WTC11 (cell line): ENCODE data around the gene PADI6. TPM values are rescaled to one million over a fixed set of nuclear protein-coding genes. Genes with fewer than 3 reads are reported as not detected.

ENCODE experiments used
- ATAC-seq: fragments of 200-7000 bp; cut with Tn5 transposase; 2 replicates; pipeline ENCODE4 v1.10.0; 2021; ENCODE audit warnings: mild to moderate bottlenecking, moderate library complexity
- CTCF ChIA-PET: fragments of 300-600 bp; sonication (Branson Sonifier 250); formaldehyde crosslinking; loops from one replicate; lab custom pipeline; 2021; ENCODE audit warnings: antibody characterized with exemption; lab: Charles Lee
- POLR2A ChIA-PET: fragments of 350-600 bp; sonication (Branson Sonifier 250); formaldehyde crosslinking; loops from one replicate; lab custom pipeline; 2021; ENCODE audit warnings: antibody characterized with exemption; lab: Charles Lee
- DNase-seq: peaks from one replicate; pipeline ENCODE4 v3.0.0; 2021; ENCODE audit warnings: low spot score
- H3K27ac Mint-ChIP-seq: 2 replicates; pipeline ENCODE4 v1.8.0; 2021; ENCODE audit warnings: mixed read lengths
- H3K27me3 Mint-ChIP-seq: 2 replicates; pipeline ENCODE4 v1.8.0; 2021; ENCODE audit warnings: low read depth, mild to moderate bottlenecking, moderate library complexity, mixed read lengths
- H3K36me3 Mint-ChIP-seq: 2 replicates; pipeline ENCODE4 v1.8.0; 2021; ENCODE audit warnings: mixed read lengths
- H3K4me1 Mint-ChIP-seq: 2 replicates; pipeline ENCODE4 v1.8.0; 2022; ENCODE audit warnings: mixed read lengths
- H3K4me3 Mint-ChIP-seq: 2 replicates; pipeline ENCODE4 v1.8.0; 2021; ENCODE audit warnings: mild to moderate bottlenecking, moderate library complexity, mixed read lengths
- H3K9me3 Mint-ChIP-seq: 2 replicates; pipeline ENCODE4 v1.8.0; 2021; ENCODE audit warnings: mixed read lengths
- EMX1 ChIP-seq: fragments of 250-450 bp; sonication (Bioruptor Pico); IDR thresholded peaks from 2 replicates; pipeline ENCODE4 v1.8.0; 2021; ENCODE audit warnings: mild to moderate bottlenecking
- ETV6 ChIP-seq: sonication (generic); formaldehyde crosslinking; IDR thresholded peaks from 2 replicates; pipeline ENCODE4 v1.8.1; 2022; ENCODE audit warnings: mild to moderate bottlenecking, missing genetic modification reagents
- MYBL2 ChIP-seq: sonication (generic); formaldehyde crosslinking; IDR thresholded peaks from 2 replicates; pipeline ENCODE4 v1.8.1; 2023; ENCODE audit warnings: mild to moderate bottlenecking, moderate library complexity, missing genetic modification reagents
- PRRX2 ChIP-seq: fragments of 250-450 bp; sonication (Bioruptor Pico); IDR thresholded peaks from 2 replicates; pipeline ENCODE4 v1.8.0; 2021; ENCODE audit warnings: mild to moderate bottlenecking
- RORB ChIP-seq: fragments of 250-450 bp; sonication (Bioruptor Pico); IDR thresholded peaks from 2 replicates; pipeline ENCODE4 v1.9.0; 2021; ENCODE audit warnings: mild to moderate bottlenecking
- SMAD4 ChIP-seq: sonication (generic); formaldehyde crosslinking; IDR thresholded peaks from 2 replicates; pipeline ENCODE4 v1.8.0; 2022; ENCODE audit warnings: mild to moderate bottlenecking, missing genetic modification reagents
- SP1 ChIP-seq: sonication (generic); formaldehyde crosslinking; conservative IDR thresholded peaks from 2 replicates; pipeline ENCODE4 v1.8.1; 2022; ENCODE audit warnings: missing genetic modification reagents
- TEAD1 ChIP-seq: sonication (generic); formaldehyde crosslinking; IDR thresholded peaks from 2 replicates; pipeline ENCODE4 v1.8.0; 2022; ENCODE audit warnings: mild to moderate bottlenecking, missing genetic modification reagents
- TEAD4 ChIP-seq: sonication (generic); formaldehyde crosslinking; IDR thresholded peaks from 2 replicates; pipeline ENCODE4 v1.8.0; 2022; ENCODE audit warnings: mild to moderate bottlenecking, missing genetic modification reagents
- ZNF232 ChIP-seq: sonication (generic); formaldehyde crosslinking; IDR thresholded peaks from 2 replicates; pipeline ENCODE4 v1.8.0; 2022; ENCODE audit warnings: mild to moderate bottlenecking, missing genetic modification reagents
- ZNF317 ChIP-seq: sonication (generic); formaldehyde crosslinking; IDR thresholded peaks from 2 replicates; pipeline ENCODE4 v1.8.1; 2023; ENCODE audit warnings: low read depth, mild to moderate bottlenecking, moderate library complexity, missing genetic modification reagents, borderline replicate concordance
- ZNF423 ChIP-seq: fragments of 250-450 bp; sonication (Bioruptor Pico); IDR thresholded peaks from 2 replicates; pipeline ENCODE4 v2.1.2; 2022; ENCODE audit warnings: mild to moderate bottlenecking, moderate library complexity
- total RNA-seq: library from RNA; stranded (reverse); gene quantifications from 3 replicates; pipeline ENCODE4 v1.2.3, GENCODE V29; 2021
- TF ChIP-seq, protein P1 (sequence below): sonication (generic); formaldehyde crosslinking; IDR thresholded peaks from 2 replicates; pipeline ENCODE4 v1.8.0; 2022; ENCODE audit warnings: mild to moderate bottlenecking, missing genetic modification reagents
- TF ChIP-seq, protein P2 (sequence below): sonication (generic); formaldehyde crosslinking; IDR thresholded peaks from 2 replicates; pipeline ENCODE4 v1.8.1; 2023; ENCODE audit warnings: mild to moderate bottlenecking, moderate library complexity, missing genetic modification reagents
- TF ChIP-seq, protein P3 (sequence below): sonication (generic); formaldehyde crosslinking; IDR thresholded peaks from 2 replicates; pipeline ENCODE4 v1.8.0; 2023; ENCODE audit warnings: mild to moderate bottlenecking, missing genetic modification reagents
- TF ChIP-seq, protein P4 (sequence below): sonication (generic); formaldehyde crosslinking; IDR thresholded peaks from 2 replicates; pipeline ENCODE4 v1.8.0; 2023; ENCODE audit warnings: missing genetic modification reagents, mild to moderate bottlenecking, borderline replicate concordance
- TF ChIP-seq, protein P5 (sequence below): sonication (generic); formaldehyde crosslinking; IDR thresholded peaks from 2 replicates; pipeline ENCODE4 v1.8.1; 2022; ENCODE audit warnings: low read depth, missing genetic modification reagents, borderline replicate concordance

The PADI6 gene
- total RNA-seq, 1 experiment from 2014 or later: not detected

DNA sequence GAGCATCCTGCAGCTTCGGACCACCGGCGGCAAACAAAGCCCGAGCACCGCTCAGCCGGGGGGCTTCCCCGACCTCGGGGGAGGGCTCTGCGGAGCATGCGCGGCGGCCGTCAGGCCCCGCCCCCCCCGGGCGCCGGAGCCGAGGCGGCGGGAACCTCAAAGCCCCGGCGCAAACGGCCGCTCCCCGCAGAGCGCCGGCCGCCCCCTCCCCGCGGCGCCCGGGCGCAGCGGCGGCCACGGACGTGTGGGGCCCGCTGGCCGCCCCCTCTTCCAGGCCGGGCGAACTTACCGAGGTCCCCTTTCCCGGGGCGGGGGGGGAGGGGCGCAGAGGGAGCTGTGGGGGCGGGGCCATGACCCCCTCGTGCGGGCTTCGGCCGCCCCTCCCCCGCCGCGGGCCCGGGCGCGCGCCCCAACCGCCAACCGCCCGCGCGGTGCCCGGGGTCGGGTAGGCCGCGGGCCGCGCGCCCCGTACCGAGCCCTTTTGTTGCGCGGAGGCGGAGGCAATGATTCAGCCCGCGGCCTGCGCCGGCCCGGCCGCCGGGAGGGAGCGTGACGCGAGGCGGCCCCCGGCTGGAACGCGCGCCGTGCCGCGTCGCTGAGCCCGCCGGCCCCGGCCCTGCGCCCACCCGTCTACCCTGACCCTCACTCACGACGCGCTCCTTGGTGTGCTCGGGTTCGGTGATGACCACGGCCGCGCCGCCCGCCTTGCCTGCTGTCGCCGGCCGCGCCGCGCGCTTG is 65.8 kb downstream of the PADI6 start:
- POLR2A ChIA-PET: interaction anchor here (1.1 kb wide), 1 partner anchor 32 kb away, joined by 4 read pairs; no protein-coding TSS in a partner anchor
- H3K27me3 Mint-ChIP-seq: peaks cover 10% of the 10 kb centered on the region
- no peaks in the 10 kb centered on the region for H3K9me3 Mint-ChIP-seq
- TF ChIP-seq TEAD4 (CRISPR knock-in tag): 0 out of 2 replicates have a peak, but pooled peaks have one; percentile 25
- TF ChIP-seq, protein P1, sequence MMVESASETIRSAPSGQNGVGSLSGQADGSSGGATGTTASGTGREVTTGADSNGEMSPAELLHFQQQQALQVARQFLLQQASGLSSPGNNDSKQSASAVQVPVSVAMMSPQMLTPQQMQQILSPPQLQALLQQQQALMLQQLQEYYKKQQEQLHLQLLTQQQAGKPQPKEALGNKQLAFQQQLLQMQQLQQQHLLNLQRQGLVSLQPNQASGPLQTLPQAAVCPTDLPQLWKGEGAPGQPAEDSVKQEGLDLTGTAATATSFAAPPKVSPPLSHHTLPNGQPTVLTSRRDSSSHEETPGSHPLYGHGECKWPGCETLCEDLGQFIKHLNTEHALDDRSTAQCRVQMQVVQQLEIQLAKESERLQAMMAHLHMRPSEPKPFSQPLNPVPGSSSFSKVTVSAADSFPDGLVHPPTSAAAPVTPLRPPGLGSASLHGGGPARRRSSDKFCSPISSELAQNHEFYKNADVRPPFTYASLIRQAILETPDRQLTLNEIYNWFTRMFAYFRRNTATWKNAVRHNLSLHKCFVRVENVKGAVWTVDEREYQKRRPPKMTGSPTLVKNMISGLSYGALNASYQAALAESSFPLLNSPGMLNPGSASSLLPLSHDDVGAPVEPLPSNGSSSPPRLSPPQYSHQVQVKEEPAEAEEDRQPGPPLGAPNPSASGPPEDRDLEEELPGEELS (CRISPR knock-in tag): 0 out of 2 replicates have a peak, but pooled peaks have one; percentile 20
- TF ChIP-seq RORB (CRISPR knock-in tag): no peak
- no peak overlapping the region for H3K27ac Mint-ChIP-seq
- peak; percentile 45 for DNase-seq
- peaks cover 44% of the 10 kb centered on the region for H3K36me3 Mint-ChIP-seq
- CTCF ChIA-PET: interaction anchor here (3.4 kb wide), 1 partner anchor 14 kb away, joined by 19 read pairs; no protein-coding TSS in a partner anchor
- H3K4me3 Mint-ChIP-seq: peak overlapping the region; percentile 76
- peak; percentile 4; the same call in 1 of the 2 replicates for ATAC-seq
- H3K4me1 Mint-ChIP-seq: peaks cover 67% of the 10 kb centered on the region

DNA sequence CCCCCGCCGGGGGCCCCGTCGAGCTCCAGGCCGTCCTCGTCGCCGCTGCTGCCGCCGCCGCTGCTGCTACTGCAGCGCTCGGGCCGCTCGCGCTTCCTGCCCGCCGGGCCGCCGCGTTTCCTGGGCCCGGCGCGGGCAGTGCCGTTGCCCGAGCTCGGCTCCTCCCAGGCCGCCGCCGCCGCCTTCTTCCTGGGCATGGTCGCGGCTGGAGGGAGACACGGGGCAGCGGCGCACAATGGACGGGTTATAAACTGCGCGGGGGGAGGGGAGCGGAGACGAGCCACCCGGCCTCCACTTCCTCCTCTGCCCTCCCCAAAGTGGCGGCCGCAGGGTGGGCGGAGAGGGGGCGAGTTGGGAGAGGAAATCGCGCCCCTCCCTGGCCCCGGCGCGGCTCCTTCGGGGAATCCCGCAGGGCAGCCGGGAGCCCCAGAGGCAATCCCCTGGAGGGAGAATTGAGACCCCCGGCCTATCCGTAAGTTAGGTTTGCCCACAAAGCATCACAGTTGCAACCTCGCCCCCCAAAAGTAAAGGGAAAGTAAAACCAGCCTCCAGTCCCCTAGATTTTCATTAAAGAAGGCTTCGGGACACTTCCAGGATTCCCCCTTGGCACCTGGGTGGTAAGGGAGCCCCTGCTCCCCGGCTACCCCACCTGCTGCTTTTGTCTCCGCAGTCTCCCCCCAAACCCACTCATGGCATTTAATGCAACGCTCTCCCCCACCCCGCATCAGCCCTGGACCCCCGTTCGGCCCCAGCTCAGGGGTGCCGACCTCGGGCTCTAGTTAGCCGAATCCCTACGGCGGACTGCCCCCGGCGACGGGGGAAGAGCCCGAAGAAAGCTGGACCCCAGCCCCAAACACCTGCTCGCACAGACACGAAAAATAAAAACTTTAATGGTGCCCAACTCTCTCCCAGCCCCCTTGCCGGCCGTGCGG is 66.6 kb downstream of the PADI6 start:
- ChIA-PET POLR2A (interaction anchor here (0.6 to 1.7 kb wide), 5 partner anchors 32 to 1595 kb away, joined by 3 to 6 read pairs (median 4); no protein-coding TSS in a partner anchor), CTCF (interaction anchor here (0.6 to 3.4 kb wide), 10 partner anchors 9 to 61 kb away, joined by 3 to 19 read pairs (median 4); no protein-coding TSS in a partner anchor)
- Mint-ChIP-seq H3K4me3 (peak overlapping the region; percentile 98), H3K36me3 (peaks cover 37% of the 10 kb centered on the region), H3K27me3 (peaks cover 10% of the 10 kb centered on the region), H3K4me1 (peaks cover 65% of the 10 kb centered on the region), H3K9me3 (no peaks in the 10 kb centered on the region), H3K27ac (peak overlapping the region; percentile 97)
- DNase-seq: peak; percentile 65
- peak; percentile 13 for ATAC-seq
- TF ChIP-seq TEAD4 (CRISPR knock-in tag): no peak
- TF ChIP-seq, protein P2, sequence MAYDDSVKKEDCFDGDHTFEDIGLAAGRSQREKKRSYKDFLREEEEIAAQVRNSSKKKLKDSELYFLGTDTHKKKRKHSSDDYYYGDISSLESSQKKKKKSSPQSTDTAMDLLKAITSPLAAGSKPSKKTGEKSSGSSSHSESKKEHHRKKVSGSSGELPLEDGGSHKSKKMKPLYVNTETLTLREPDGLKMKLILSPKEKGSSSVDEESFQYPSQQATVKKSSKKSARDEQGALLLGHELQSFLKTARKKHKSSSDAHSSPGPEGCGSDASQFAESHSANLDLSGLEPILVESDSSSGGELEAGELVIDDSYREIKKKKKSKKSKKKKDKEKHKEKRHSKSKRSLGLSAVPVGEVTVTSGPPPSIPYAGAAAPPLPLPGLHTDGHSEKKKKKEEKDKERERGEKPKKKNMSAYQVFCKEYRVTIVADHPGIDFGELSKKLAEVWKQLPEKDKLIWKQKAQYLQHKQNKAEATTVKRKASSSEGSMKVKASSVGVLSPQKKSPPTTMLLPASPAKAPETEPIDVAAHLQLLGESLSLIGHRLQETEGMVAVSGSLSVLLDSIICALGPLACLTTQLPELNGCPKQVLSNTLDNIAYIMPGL (CRISPR knock-in tag): peak; percentile 87
- TF ChIP-seq TEAD1 (CRISPR knock-in tag): 0 out of 2 replicates have a peak, but pooled peaks have one; percentile 46
- TF ChIP-seq, protein P3, sequence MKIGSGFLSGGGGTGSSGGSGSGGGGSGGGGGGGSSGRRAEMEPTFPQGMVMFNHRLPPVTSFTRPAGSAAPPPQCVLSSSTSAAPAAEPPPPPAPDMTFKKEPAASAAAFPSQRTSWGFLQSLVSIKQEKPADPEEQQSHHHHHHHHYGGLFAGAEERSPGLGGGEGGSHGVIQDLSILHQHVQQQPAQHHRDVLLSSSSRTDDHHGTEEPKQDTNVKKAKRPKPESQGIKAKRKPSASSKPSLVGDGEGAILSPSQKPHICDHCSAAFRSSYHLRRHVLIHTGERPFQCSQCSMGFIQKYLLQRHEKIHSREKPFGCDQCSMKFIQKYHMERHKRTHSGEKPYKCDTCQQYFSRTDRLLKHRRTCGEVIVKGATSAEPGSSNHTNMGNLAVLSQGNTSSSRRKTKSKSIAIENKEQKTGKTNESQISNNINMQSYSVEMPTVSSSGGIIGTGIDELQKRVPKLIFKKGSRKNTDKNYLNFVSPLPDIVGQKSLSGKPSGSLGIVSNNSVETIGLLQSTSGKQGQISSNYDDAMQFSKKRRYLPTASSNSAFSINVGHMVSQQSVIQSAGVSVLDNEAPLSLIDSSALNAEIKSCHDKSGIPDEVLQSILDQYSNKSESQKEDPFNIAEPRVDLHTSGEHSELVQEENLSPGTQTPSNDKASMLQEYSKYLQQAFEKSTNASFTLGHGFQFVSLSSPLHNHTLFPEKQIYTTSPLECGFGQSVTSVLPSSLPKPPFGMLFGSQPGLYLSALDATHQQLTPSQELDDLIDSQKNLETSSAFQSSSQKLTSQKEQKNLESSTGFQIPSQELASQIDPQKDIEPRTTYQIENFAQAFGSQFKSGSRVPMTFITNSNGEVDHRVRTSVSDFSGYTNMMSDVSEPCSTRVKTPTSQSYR (CRISPR knock-in tag): peak; percentile 92
- peak; percentile 23; the same call in 1 of the 2 replicates for TF ChIP-seq EMX1 (CRISPR knock-in tag)
- TF ChIP-seq ZNF423: no peak
- 0 out of 2 replicates have a peak, but pooled peaks have one; percentile 37 for TF ChIP-seq SMAD4 (CRISPR knock-in tag)
- no peak for TF ChIP-seq ZNF317 (CRISPR knock-in tag)
- TF ChIP-seq PRRX2 (CRISPR knock-in tag): 0 out of 2 replicates have a peak, but pooled peaks have one; percentile 25
- TF ChIP-seq ZNF232 (CRISPR knock-in tag): 0 out of 2 replicates have a peak, but pooled peaks have one; percentile 52
- peak; percentile 42; the same call in 1 of the 2 replicates for TF ChIP-seq MYBL2 (CRISPR knock-in tag)
- peak; percentile 52 for TF ChIP-seq SP1 (CRISPR knock-in tag)
- TF ChIP-seq, protein P4, sequence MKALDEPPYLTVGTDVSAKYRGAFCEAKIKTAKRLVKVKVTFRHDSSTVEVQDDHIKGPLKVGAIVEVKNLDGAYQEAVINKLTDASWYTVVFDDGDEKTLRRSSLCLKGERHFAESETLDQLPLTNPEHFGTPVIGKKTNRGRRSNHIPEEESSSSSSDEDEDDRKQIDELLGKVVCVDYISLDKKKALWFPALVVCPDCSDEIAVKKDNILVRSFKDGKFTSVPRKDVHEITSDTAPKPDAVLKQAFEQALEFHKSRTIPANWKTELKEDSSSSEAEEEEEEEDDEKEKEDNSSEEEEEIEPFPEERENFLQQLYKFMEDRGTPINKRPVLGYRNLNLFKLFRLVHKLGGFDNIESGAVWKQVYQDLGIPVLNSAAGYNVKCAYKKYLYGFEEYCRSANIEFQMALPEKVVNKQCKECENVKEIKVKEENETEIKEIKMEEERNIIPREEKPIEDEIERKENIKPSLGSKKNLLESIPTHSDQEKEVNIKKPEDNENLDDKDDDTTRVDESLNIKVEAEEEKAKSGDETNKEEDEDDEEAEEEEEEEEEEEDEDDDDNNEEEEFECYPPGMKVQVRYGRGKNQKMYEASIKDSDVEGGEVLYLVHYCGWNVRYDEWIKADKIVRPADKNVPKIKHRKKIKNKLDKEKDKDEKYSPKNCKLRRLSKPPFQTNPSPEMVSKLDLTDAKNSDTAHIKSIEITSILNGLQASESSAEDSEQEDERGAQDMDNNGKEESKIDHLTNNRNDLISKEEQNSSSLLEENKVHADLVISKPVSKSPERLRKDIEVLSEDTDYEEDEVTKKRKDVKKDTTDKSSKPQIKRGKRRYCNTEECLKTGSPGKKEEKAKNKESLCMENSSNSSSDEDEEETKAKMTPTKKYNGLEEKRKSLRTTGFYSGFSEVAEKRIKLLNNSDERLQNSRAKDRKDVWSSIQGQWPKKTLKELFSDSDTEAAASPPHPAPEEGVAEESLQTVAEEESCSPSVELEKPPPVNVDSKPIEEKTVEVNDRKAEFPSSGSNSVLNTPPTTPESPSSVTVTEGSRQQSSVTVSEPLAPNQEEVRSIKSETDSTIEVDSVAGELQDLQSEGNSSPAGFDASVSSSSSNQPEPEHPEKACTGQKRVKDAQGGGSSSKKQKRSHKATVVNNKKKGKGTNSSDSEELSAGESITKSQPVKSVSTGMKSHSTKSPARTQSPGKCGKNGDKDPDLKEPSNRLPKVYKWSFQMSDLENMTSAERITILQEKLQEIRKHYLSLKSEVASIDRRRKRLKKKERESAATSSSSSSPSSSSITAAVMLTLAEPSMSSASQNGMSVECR (CRISPR knock-in tag): peak; percentile 63; the same call in 1 of the 2 replicates
- TF ChIP-seq, protein P5, sequence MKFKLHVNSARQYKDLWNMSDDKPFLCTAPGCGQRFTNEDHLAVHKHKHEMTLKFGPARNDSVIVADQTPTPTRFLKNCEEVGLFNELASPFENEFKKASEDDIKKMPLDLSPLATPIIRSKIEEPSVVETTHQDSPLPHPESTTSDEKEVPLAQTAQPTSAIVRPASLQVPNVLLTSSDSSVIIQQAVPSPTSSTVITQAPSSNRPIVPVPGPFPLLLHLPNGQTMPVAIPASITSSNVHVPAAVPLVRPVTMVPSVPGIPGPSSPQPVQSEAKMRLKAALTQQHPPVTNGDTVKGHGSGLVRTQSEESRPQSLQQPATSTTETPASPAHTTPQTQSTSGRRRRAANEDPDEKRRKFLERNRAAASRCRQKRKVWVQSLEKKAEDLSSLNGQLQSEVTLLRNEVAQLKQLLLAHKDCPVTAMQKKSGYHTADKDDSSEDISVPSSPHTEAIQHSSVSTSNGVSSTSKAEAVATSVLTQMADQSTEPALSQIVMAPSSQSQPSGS (CRISPR knock-in tag): no peak
- TF ChIP-seq ETV6: peak; percentile 79
